Activated naive CD4-positive, alpha-beta T cell treated with anti-CD3 and anti-CD28 coated beads, Interleukin-2, amount 50 U/mL, for 24 hours (primary cell): Measurements from ENCODE around the gene CPT1B.
"Not testable (repeated sequence)": the region's sequence is repeated elsewhere in the genome, so short reads cannot be mapped to it uniquely, and the experiment has no call there.

Experiments used
- H3K27ac Mint-ChIP-seq: one replicate; pipeline ENCODE4 v1.8.0; 2021; ENCODE audit warnings: mild to moderate bottlenecking, mixed read lengths
- H3K27me3 Mint-ChIP-seq: one replicate; pipeline ENCODE4 v1.8.0; 2021; ENCODE audit warnings: mixed read lengths
- H3K36me3 Mint-ChIP-seq: one replicate; pipeline ENCODE4 v1.8.0; 2021; ENCODE audit warnings: mixed read lengths
- H3K4me1 Mint-ChIP-seq: one replicate; pipeline ENCODE4 v1.8.0; 2021; ENCODE audit warnings: mixed read lengths
- H3K4me3 Mint-ChIP-seq: one replicate; pipeline ENCODE4 v1.8.0; 2021; ENCODE audit warnings: mild to moderate bottlenecking, mixed read lengths
- H3K9me3 Mint-ChIP-seq: one replicate; pipeline ENCODE4 v1.8.0; 2021; ENCODE audit warnings: mixed read lengths

CPT1B gene

GRCh38 chr22:50525858-50526107 lies 52.4 kb downstream of the CPT1B start:
- Mint-ChIP-seq H3K36me3 (peaks cover 5% of the 10 kb centered on the region), H3K4me1 (peaks cover 28% of the 10 kb centered on the region), H3K27me3 (no peaks in the 10 kb centered on the region), H3K4me3 (peak overlapping the region; percentile 97), H3K9me3 (no peaks in the 10 kb centered on the region), H3K27ac (peak overlapping the region; percentile 83)

GRCh38 chr22:50525104-50525857 lies 52.9 kb downstream of the CPT1B start, which contains the start of gene SCO2:
TSS of gene SCO2 (minus strand) at chr22:50525598. CDS start at chr22:50524411, 1,187 bp downstream.
- peak within 1 kb of the TSS; percentile 97 for H3K4me3 Mint-ChIP-seq
- no peaks in the 10 kb centered on the region for H3K9me3 Mint-ChIP-seq
- H3K36me3 Mint-ChIP-seq: peaks cover 5% of the 10 kb centered on the region
- H3K27me3 Mint-ChIP-seq: no peaks in the 10 kb centered on the region
- H3K27ac Mint-ChIP-seq: peak within 1 kb of the TSS; percentile 83
- H3K4me1 Mint-ChIP-seq: peaks cover 28% of the 10 kb centered on the region

- Mint-ChIP-seq H3K27me3 (no peaks in the 10 kb centered on the region), H3K27ac (peak overlapping the region; percentile 79), H3K9me3 (no peaks in the 10 kb centered on the region), H3K4me1 (peaks cover 28% of the 10 kb centered on the region), H3K4me3 (peak overlapping the region; percentile 97), H3K36me3 (peaks cover 5% of the 10 kb centered on the region)
These were observed 53.5 kb downstream of the CPT1B start for GRCh38 chr22:50524676-50525103.

- Mint-ChIP-seq H3K9me3 (no peaks in the 10 kb centered on the region), H3K27ac (peak overlapping the region; percentile 79), H3K36me3 (peaks cover 5% of the 10 kb centered on the region), H3K4me1 (peaks cover 28% of the 10 kb centered on the region), H3K27me3 (no peaks in the 10 kb centered on the region), H3K4me3 (peak overlapping the region; percentile 97)
These were observed 54.2 kb downstream of the CPT1B start for GRCh38 chr22:50523806-50524675.

- H3K36me3 Mint-ChIP-seq: peaks cover 5% of the 10 kb centered on the region
- peak overlapping the region; percentile 55 for H3K27ac Mint-ChIP-seq
- H3K9me3 Mint-ChIP-seq: no peaks in the 10 kb centered on the region
- H3K4me1 Mint-ChIP-seq: peaks cover 26% of the 10 kb centered on the region
- no peaks in the 10 kb centered on the region for H3K27me3 Mint-ChIP-seq
- H3K4me3 Mint-ChIP-seq: peak overlapping the region; percentile 36
These were observed 54.8 kb downstream of the CPT1B start for GRCh38 chr22:50523458-50523805.

GRCh38 chr22:50522806-50523438 lies 55.3 kb downstream of the CPT1B start:
- peak overlapping the region; percentile 36 for H3K4me3 Mint-ChIP-seq
- H3K4me1 Mint-ChIP-seq: peaks cover 21% of the 10 kb centered on the region
- peaks cover 5% of the 10 kb centered on the region for H3K36me3 Mint-ChIP-seq
- no peaks in the 10 kb centered on the region for H3K27me3 Mint-ChIP-seq
- no peaks in the 10 kb centered on the region for H3K9me3 Mint-ChIP-seq
- peak overlapping the region; percentile 55 for H3K27ac Mint-ChIP-seq

- H3K27ac Mint-ChIP-seq: no peak overlapping the region
- H3K27me3 Mint-ChIP-seq: no peaks in the 10 kb centered on the region
- H3K4me3 Mint-ChIP-seq: no peak overlapping the region
- peaks cover 5% of the 10 kb centered on the region for H3K36me3 Mint-ChIP-seq
- peaks cover 15% of the 10 kb centered on the region for H3K4me1 Mint-ChIP-seq
- no peaks in the 10 kb centered on the region for H3K9me3 Mint-ChIP-seq
These were observed 55.9 kb downstream of the CPT1B start for GRCh38 chr22:50522208-50522805.

- Mint-ChIP-seq H3K27ac (no peak overlapping the region), H3K4me3 (no peak overlapping the region), H3K27me3 (no peaks in the 10 kb centered on the region), H3K36me3 (peaks cover 5% of the 10 kb centered on the region), H3K9me3 (no peaks in the 10 kb centered on the region), H3K4me1 (peaks cover 9% of the 10 kb centered on the region)
These were observed 56.5 kb downstream of the CPT1B start for GRCh38 chr22:50521710-50522109.

GRCh38 chr22:50520826-50521453 lies 57.3 kb downstream of the CPT1B start:
- H3K27me3 Mint-ChIP-seq: no peaks in the 10 kb centered on the region
- H3K4me3 Mint-ChIP-seq: no peak overlapping the region
- H3K9me3 Mint-ChIP-seq: no peaks in the 10 kb centered on the region
- no peak overlapping the region for H3K27ac Mint-ChIP-seq
- peaks cover 9% of the 10 kb centered on the region for H3K4me1 Mint-ChIP-seq
- H3K36me3 Mint-ChIP-seq: peaks cover 5% of the 10 kb centered on the region

GRCh38 chr22:50520184-50520583 lies 58.0 kb downstream of the CPT1B start:
- H3K4me1 Mint-ChIP-seq: peaks cover 14% of the 10 kb centered on the region
- H3K27ac Mint-ChIP-seq, H3K36me3 Mint-ChIP-seq, H3K9me3 Mint-ChIP-seq, H3K27me3 Mint-ChIP-seq, H3K4me3 Mint-ChIP-seq: not testable (repeated sequence)

GRCh38 chr22:50519151-50519550 lies 59.1 kb downstream of the CPT1B start:
- H3K36me3 Mint-ChIP-seq: no peaks in the 10 kb centered on the region
- H3K4me1 Mint-ChIP-seq: peaks cover 16% of the 10 kb centered on the region
- H3K27me3 Mint-ChIP-seq: no peaks in the 10 kb centered on the region
- H3K4me3 Mint-ChIP-seq: no peak overlapping the region
- no peak overlapping the region for H3K27ac Mint-ChIP-seq
- no peaks in the 10 kb centered on the region for H3K9me3 Mint-ChIP-seq
